H9 (cell line): ENCODE data around the gene NRXN2. TPM values are rescaled to one million over a fixed set of nuclear protein-coding genes. Genes with fewer than 3 reads are reported as not detected.

Experiments
- DNase-seq: peaks from one replicate; pipeline ENCODE4 v3.0.0-alpha.2; 2017
- H2AFZ ChIP-seq: one replicate; pipeline ENCODE4 v1.6.1; 2013; ENCODE audit warnings: mild to moderate bottlenecking, low read length, control low read depth, moderate library complexity
- H2AK5ac ChIP-seq: 2 replicates; pipeline ENCODE4 v1.6.1; 2013; ENCODE audit warnings: low read length, control low read depth, mixed read lengths; ENCODE audit not compliant: insufficient read length
- H2BK120ac ChIP-seq: one replicate; pipeline ENCODE4 v1.6.1; 2013; ENCODE audit warnings: low read depth, mild to moderate bottlenecking, low read length, control low read depth, inconsistent platforms; ENCODE audit not compliant: poor library complexity, severe bottlenecking
- H2BK12ac ChIP-seq: 2 replicates; pipeline ENCODE4 v1.6.1; 2013; ENCODE audit warnings: low read length, control low read depth, mixed read lengths, low read depth; ENCODE audit not compliant: insufficient read length
- H2BK15ac ChIP-seq: 2 replicates; pipeline ENCODE4 v1.6.1; 2013; ENCODE audit warnings: low read depth, low read length, control low read depth
- H2BK20ac ChIP-seq: one replicate; pipeline ENCODE4 v1.6.1; 2013; ENCODE audit warnings: low read depth, mild to moderate bottlenecking, low read length, control low read depth, inconsistent platforms; ENCODE audit not compliant: poor library complexity, severe bottlenecking
- H2BK5ac ChIP-seq: 2 replicates; pipeline ENCODE4 v1.6.1; 2013; ENCODE audit warnings: low read length, control low read depth, mixed read lengths; ENCODE audit not compliant: insufficient read length
- H3K14ac ChIP-seq: 2 replicates; pipeline ENCODE4 v1.6.1; 2013; ENCODE audit warnings: low read length, control low read depth; ENCODE audit not compliant: insufficient read depth
- H3K18ac ChIP-seq: 2 replicates; pipeline ENCODE4 v1.6.1; 2013; ENCODE audit warnings: low read depth, mild to moderate bottlenecking, mixed read lengths, low read length, control low read depth; ENCODE audit not compliant: insufficient read length
- H3K23ac ChIP-seq: 2 replicates; pipeline ENCODE4 v1.6.1; 2013; ENCODE audit warnings: low read length, control low read depth, mixed read lengths, low read depth; ENCODE audit not compliant: insufficient read length
- H3K23me2 ChIP-seq: 2 replicates; pipeline ENCODE4 v1.6.1; 2013; ENCODE audit warnings: low read depth, mild to moderate bottlenecking, mixed read lengths, low read length, control low read depth; ENCODE audit not compliant: insufficient read length, poor library complexity, severe bottlenecking
- H3K27ac ChIP-seq: 2 replicates; pipeline ENCODE4 v1.5.1; 2013; ENCODE audit warnings: low read length, control low read depth, mixed read lengths, low read depth; ENCODE audit not compliant: insufficient read length
- H3K27me3 ChIP-seq: 2 replicates; pipeline ENCODE4 v1.6.1; 2013; ENCODE audit warnings: low read length, control low read depth, inconsistent platforms; ENCODE audit not compliant: insufficient read depth
- H3K4ac ChIP-seq: 2 replicates; pipeline ENCODE4 v1.6.1; 2013; ENCODE audit warnings: low read depth, mild to moderate bottlenecking, control low read depth, inconsistent platforms, low read length, moderate library complexity
- H3K4me1 ChIP-seq: 2 replicates; pipeline ENCODE4 v1.6.1; 2013; ENCODE audit warnings: low read length, control low read depth, inconsistent platforms; ENCODE audit not compliant: insufficient read depth
- H3K4me2 ChIP-seq: 2 replicates; pipeline ENCODE4 v1.6.1; 2013; ENCODE audit warnings: low read length, control low read depth, mixed read lengths; ENCODE audit not compliant: insufficient read length, insufficient read depth
- H3K56ac ChIP-seq: 2 replicates; pipeline ENCODE4 v1.6.1; 2013; ENCODE audit warnings: low read depth, mild to moderate bottlenecking, mixed read lengths, low read length, control low read depth; ENCODE audit not compliant: insufficient read length
- H3K79me1 ChIP-seq: 2 replicates; pipeline ENCODE4 v1.6.1; 2013; ENCODE audit warnings: low read depth, mild to moderate bottlenecking, moderate library complexity, low read length, control low read depth, inconsistent platforms; ENCODE audit not compliant: insufficient read depth, poor library complexity, severe bottlenecking
- H3K79me2 ChIP-seq: 2 replicates; pipeline ENCODE4 v1.6.1; 2013; ENCODE audit warnings: low read length, control low read depth, inconsistent platforms; ENCODE audit not compliant: insufficient read depth
- H3K9ac ChIP-seq: 2 replicates; pipeline ENCODE4 v1.6.1; 2013; ENCODE audit warnings: low read length, control low read depth, mixed read lengths; ENCODE audit not compliant: insufficient read length; ENCODE audit errors: extremely low read depth
- H3K9me3 ChIP-seq: one replicate; pipeline ENCODE4 v1.6.1; 2013; ENCODE audit warnings: low read depth, low read length, inconsistent platforms; ENCODE audit not compliant: control insufficient read depth
- H3T11ph ChIP-seq: one replicate; pipeline ENCODE4 v1.6.1; 2013; ENCODE audit warnings: mild to moderate bottlenecking, low read length, control low read depth, inconsistent platforms
- H4K20me1 ChIP-seq: one replicate; pipeline ENCODE4 v1.6.1; 2013; ENCODE audit not compliant: control insufficient read depth, insufficient read length, insufficient read depth
- H4K5ac ChIP-seq: 2 replicates; pipeline ENCODE4 v1.6.1; 2013; ENCODE audit warnings: low read depth, mild to moderate bottlenecking, mixed read lengths, low read length, control low read depth; ENCODE audit not compliant: insufficient read length
- H4K8ac ChIP-seq: replicated peaks from 2 replicates; pipeline ENCODE4 v1.6.1; 2013; ENCODE audit warnings: low read length, control low read depth, mixed read lengths, low read depth; ENCODE audit not compliant: insufficient read length
- H4K91ac ChIP-seq: 2 replicates; pipeline ENCODE4 v1.6.1; 2013; ENCODE audit warnings: low read depth, mild to moderate bottlenecking, moderate library complexity, mixed read lengths, low read length, control low read depth; ENCODE audit not compliant: insufficient read length
- H3K27ac Mint-ChIP-seq, 3 experiments: 2 replicates in 2 of 3; 3 replicates in 1 of 3; pipeline ENCODE4 v1.8.0; 2020 to 2021; ENCODE audit warnings: mixed read lengths in 3 of 3, mild to moderate bottlenecking in 1 of 3, moderate library complexity in 1 of 3
- H3K27me3 Mint-ChIP-seq: 2 replicates; pipeline ENCODE4 v1.8.0; 2021; ENCODE audit warnings: low read depth, mild to moderate bottlenecking, moderate library complexity, mixed read lengths
- H3K36me3 Mint-ChIP-seq, 3 experiments: 2 replicates in 2 of 3; 3 replicates in 1 of 3; pipeline ENCODE4 v1.8.0; 2020 to 2021; ENCODE audit warnings: low read depth in 3 of 3, mixed read lengths in 3 of 3; ENCODE audit not compliant: insufficient read depth in 1 of 3
- H3K4me1 Mint-ChIP-seq, 2 experiments: 2 replicates each; pipeline ENCODE4 v1.8.0; 2020; ENCODE audit warnings: mixed read lengths in 2 of 2
- H3K4me3 Mint-ChIP-seq, 2 experiments: 2 replicates in 1 of 2; 3 replicates in 1 of 2; pipeline ENCODE4 v1.8.0; 2020 to 2021; ENCODE audit warnings: mild to moderate bottlenecking in 2 of 2, mixed read lengths in 2 of 2, moderate library complexity in 1 of 2
- H3K9me3 Mint-ChIP-seq, 2 experiments: 2 replicates in 1 of 2; 3 replicates in 1 of 2; pipeline ENCODE4 v1.8.0; 2020; ENCODE audit warnings: mild to moderate bottlenecking in 2 of 2, mixed read lengths in 2 of 2, moderate library complexity in 1 of 2
- WGBS: extraction: QIAGEN DNeasy Blood & Tissue Kit; methylation state at CpG from one replicate; pipeline ENCODE4 v1.1.7; 2013; ENCODE audit warnings: missing lambda C conversion rate, low lambda C conversion rate, mixed read lengths; ENCODE audit not compliant: insufficient read length; ENCODE audit errors: extremely low coverage; 5-methylcytosine and 5-hydroxymethylcytosine counted together
- total RNA-seq: library from RNA; stranded (reverse); gene quantifications from 2 replicates; pipeline ENCODE4 v1.2.1, GENCODE V29; 2021
- TF ChIP-seq, protein P1 (sequence below): fragments of 200-600 bp; sonication (generic); conservative IDR thresholded peaks from 3 replicates; pipeline ENCODE4 v1.8.0; 2021; ENCODE audit warnings: antibody characterized with exemption, mild to moderate bottlenecking

Gene NRXN2
- total RNA-seq, 1 experiment from 2014 or later: 3.9 TPM

GRCh38 chr11:64731601-64732000 is 8.6 kb upstream of the NRXN2 start:
- WGBS: no CpG with 5 or more reads among the region's 3 CpGs
- no peak overlapping the region for H3K9ac ChIP-seq
- no peaks in the 10 kb centered on the region for H3K79me1 ChIP-seq
- H3K4ac ChIP-seq: no peak overlapping the region
- H3K18ac ChIP-seq: no peak overlapping the region
- no peaks in the 10 kb centered on the region for H3K9me3 Mint-ChIP-seq
- no peak overlapping the region for H4K5ac ChIP-seq
- peaks cover 5% of the 10 kb centered on the region; the same call in 1 of the 2 replicates for H3K4me1 ChIP-seq
- H4K91ac ChIP-seq: no peak overlapping the region
- H3K9me3 ChIP-seq: no peaks in the 10 kb centered on the region
- DNase-seq: no peak
- no peak overlapping the region for H2BK15ac ChIP-seq
- no peak overlapping the region for H2BK12ac ChIP-seq
- no peak overlapping the region for H4K8ac ChIP-seq
- no peak overlapping the region for H3K27ac Mint-ChIP-seq
- H2BK20ac ChIP-seq: no peak overlapping the region
- no peak overlapping the region for H2BK5ac ChIP-seq
- no peak overlapping the region for H3T11ph ChIP-seq
- TF ChIP-seq, protein P1, sequence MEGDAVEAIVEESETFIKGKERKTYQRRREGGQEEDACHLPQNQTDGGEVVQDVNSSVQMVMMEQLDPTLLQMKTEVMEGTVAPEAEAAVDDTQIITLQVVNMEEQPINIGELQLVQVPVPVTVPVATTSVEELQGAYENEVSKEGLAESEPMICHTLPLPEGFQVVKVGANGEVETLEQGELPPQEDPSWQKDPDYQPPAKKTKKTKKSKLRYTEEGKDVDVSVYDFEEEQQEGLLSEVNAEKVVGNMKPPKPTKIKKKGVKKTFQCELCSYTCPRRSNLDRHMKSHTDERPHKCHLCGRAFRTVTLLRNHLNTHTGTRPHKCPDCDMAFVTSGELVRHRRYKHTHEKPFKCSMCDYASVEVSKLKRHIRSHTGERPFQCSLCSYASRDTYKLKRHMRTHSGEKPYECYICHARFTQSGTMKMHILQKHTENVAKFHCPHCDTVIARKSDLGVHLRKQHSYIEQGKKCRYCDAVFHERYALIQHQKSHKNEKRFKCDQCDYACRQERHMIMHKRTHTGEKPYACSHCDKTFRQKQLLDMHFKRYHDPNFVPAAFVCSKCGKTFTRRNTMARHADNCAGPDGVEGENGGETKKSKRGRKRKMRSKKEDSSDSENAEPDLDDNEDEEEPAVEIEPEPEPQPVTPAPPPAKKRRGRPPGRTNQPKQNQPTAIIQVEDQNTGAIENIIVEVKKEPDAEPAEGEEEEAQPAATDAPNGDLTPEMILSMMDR: no peak
- H4K20me1 ChIP-seq: no peaks in the 10 kb centered on the region
- H3K36me3 Mint-ChIP-seq: peaks cover 8 to 19% (median 9%) of the 10 kb centered on the region in 3 experiments; a peak in 5 of 7 replicates
- no peaks in the 10 kb centered on the region for H3K23me2 ChIP-seq
- H2AK5ac ChIP-seq: no peak overlapping the region
- no peak overlapping the region for H3K14ac ChIP-seq
- H3K27me3 ChIP-seq: no peaks in the 10 kb centered on the region
- H3K79me2 ChIP-seq: no peaks in the 10 kb centered on the region
- no peak overlapping the region for H3K23ac ChIP-seq
- no peak overlapping the region for H3K27ac ChIP-seq
- H2BK120ac ChIP-seq: no peak overlapping the region
- H2AFZ ChIP-seq: no peak overlapping the region
- no peak overlapping the region; a peak in 1 of 5 replicates for H3K4me3 Mint-ChIP-seq
- no peak overlapping the region for H3K56ac ChIP-seq
- H3K4me1 Mint-ChIP-seq: peaks cover 20 to 33% of the 10 kb centered on the region in 2 experiments
- H3K27me3 Mint-ChIP-seq: peaks cover 13% of the 10 kb centered on the region
- no peak overlapping the region for H3K4me2 ChIP-seq
